Endodermal cell (in vitro differentiated cells): ENCODE data around the gene CYGB. TPM values are rescaled to one million over a fixed set of nuclear protein-coding genes. Genes with fewer than 3 reads are reported as not detected.

Source experiments
- DNase-seq: peaks from one replicate; pipeline ENCODE4 v3.0.0-alpha.2; 2017
- H3K27ac ChIP-seq: 2 replicates; pipeline ENCODE4 v1.5.1; 2013; ENCODE audit warnings: mild to moderate bottlenecking, low read depth, low read length, moderate library complexity
- H3K27me3 ChIP-seq: 2 replicates; pipeline ENCODE4 v1.6.1; 2013; ENCODE audit warnings: mild to moderate bottlenecking, low read length, moderate library complexity; ENCODE audit not compliant: insufficient read depth, control insufficient read depth, poor library complexity, severe bottlenecking
- H3K36me3 ChIP-seq: 2 replicates; pipeline ENCODE4 v1.7.0; 2013; ENCODE audit warnings: mild to moderate bottlenecking, low read length, moderate library complexity; ENCODE audit not compliant: control insufficient read depth, insufficient read depth
- H3K4me1 ChIP-seq: one replicate; pipeline ENCODE4 v1.7.0; 2013; ENCODE audit warnings: low read length; ENCODE audit not compliant: control insufficient read depth, insufficient read depth
- H3K4me3 ChIP-seq: 2 replicates; pipeline ENCODE4 v1.5.1; 2013; ENCODE audit warnings: mild to moderate bottlenecking, low read length, moderate library complexity
- H3K9ac ChIP-seq: 2 replicates; pipeline ENCODE4 v1.6.1; 2013; ENCODE audit warnings: mild to moderate bottlenecking, low read length, moderate library complexity; ENCODE audit not compliant: poor library complexity, severe bottlenecking; ENCODE audit errors: extremely low read depth
- H3K9me3 ChIP-seq: 2 replicates; pipeline ENCODE4 v1.6.1; 2013; ENCODE audit warnings: mild to moderate bottlenecking, low read length, moderate library complexity; ENCODE audit not compliant: control insufficient read depth
- H3K27ac Mint-ChIP-seq: 2 replicates; pipeline ENCODE4 v1.8.0; 2020; ENCODE audit warnings: mixed read lengths
- H3K27me3 Mint-ChIP-seq: 2 replicates; pipeline ENCODE4 v1.8.0; 2021; ENCODE audit warnings: mild to moderate bottlenecking, mixed read lengths; ENCODE audit not compliant: insufficient read depth
- H3K36me3 Mint-ChIP-seq: 2 replicates; pipeline ENCODE4 v1.8.0; 2020; ENCODE audit warnings: low read depth, mixed read lengths
- H3K4me1 Mint-ChIP-seq: 2 replicates; pipeline ENCODE4 v1.8.0; 2020; ENCODE audit warnings: mixed read lengths
- H3K4me3 Mint-ChIP-seq: 2 replicates; pipeline ENCODE4 v1.8.0; 2020; ENCODE audit warnings: mild to moderate bottlenecking, moderate library complexity, mixed read lengths
- H3K9me3 Mint-ChIP-seq: 2 replicates; pipeline ENCODE4 v1.8.0; 2020; ENCODE audit warnings: mild to moderate bottlenecking, mixed read lengths
- WGBS, 2 experiments: methylation state at CpG; one replicate each; pipeline versions ENCODE4 v1.1.5 to v1.1.7; 2013; ENCODE audit warnings: missing lambda C conversion rate in 2 of 2, mixed read lengths in 1 of 2; ENCODE audit not compliant: insufficient coverage in 1 of 2, insufficient read length in 1 of 2; 5-methylcytosine and 5-hydroxymethylcytosine counted together
- total RNA-seq, 2 donors: library from RNA; stranded (reverse); fragmentation: NEBNext Ultra II Directional in 1 of 2; extraction: Animal tissue kit (Norgen Biotek cat#: 25700) in 1 of 2; gene quantifications; 2 replicates in 1 of 2; 3 replicates in 1 of 2; pipeline ENCODE4 v1.2.1, GENCODE V29; 2021
- TF ChIP-seq, protein P1 (sequence below): fragments of 200-600 bp; sonication (generic); conservative IDR thresholded peaks from 2 replicates; pipeline ENCODE4 v1.5.0; 2021; ENCODE audit warnings: antibody characterized with exemption, mild to moderate bottlenecking

The CYGB gene
- total RNA-seq, 2 donors from 2014 or later: 2.0 to 3.4 TPM

DNA sequence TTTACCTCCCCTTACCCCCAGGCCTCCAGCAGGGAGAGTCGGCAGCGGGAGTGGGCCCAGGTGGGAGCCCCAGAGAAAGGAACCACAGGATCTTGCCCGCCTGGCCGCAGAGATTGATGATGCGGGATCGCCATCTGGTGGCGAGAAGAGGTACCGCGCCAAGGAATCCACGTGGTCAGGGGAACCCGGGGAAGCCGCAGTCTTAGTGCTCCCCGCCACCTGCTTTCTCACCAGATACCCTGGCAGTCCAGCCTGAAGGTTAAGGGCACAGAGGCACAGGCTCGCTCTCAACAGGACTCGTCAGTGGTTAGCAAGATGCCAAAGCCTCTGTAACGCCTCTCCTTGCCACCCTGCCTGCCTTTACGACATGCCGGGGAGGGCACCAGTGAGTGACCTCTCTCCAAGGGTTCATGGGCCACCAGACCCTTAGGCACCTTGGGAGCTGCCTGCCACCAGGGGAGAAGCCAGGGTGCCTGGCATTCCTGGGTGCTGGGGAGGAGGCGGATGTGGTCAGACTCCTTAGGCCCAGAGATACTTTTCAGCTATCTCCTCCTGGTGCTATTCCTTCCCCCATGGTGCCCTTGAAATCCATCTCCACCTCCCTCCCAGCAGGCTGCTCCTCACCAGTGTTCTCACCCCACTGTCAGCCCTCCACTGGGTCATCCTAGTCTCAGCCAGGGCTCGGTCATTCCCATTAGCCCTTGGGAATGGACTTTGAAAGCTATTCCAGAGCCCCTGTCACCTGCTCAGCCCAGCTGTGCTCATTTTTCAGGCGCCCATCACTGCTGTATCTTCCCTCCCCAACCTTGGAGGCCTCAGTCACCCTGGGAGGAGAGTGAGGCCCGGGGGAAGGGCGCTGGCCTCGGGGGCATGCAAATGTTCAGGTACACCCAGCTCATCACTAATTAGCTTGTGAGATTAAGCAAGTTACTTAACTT is 30.8 kb downstream of the CYGB start:
- H3K9me3 Mint-ChIP-seq: no peaks in the 10 kb centered on the region
- WGBS, 2 experiments: 30 to 35% methylated on average over 18 to 24 of the region's 24 CpGs

DNA sequence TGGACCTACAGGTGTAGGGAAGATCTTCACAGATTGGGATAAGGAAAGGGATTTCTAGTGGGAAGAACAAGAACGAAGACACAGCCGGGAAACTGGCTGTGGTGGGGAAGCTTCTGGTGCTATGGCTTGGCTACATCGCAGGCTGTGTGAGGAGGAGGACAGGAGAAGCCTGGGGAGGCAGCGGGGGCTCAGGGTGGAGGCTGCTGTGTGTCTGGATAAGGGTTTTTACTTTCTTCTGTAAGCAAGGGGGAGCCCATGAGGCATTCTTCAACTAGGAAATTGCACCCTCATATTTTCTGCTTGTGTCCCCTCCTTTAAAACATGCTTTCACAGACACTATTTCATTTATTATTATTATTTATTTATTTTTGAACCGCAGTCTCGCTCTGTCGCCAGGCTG is 33.4 kb downstream of the CYGB start:
- H3K27me3 Mint-ChIP-seq: peaks cover 22% of the 10 kb centered on the region
- TF ChIP-seq, protein P1, sequence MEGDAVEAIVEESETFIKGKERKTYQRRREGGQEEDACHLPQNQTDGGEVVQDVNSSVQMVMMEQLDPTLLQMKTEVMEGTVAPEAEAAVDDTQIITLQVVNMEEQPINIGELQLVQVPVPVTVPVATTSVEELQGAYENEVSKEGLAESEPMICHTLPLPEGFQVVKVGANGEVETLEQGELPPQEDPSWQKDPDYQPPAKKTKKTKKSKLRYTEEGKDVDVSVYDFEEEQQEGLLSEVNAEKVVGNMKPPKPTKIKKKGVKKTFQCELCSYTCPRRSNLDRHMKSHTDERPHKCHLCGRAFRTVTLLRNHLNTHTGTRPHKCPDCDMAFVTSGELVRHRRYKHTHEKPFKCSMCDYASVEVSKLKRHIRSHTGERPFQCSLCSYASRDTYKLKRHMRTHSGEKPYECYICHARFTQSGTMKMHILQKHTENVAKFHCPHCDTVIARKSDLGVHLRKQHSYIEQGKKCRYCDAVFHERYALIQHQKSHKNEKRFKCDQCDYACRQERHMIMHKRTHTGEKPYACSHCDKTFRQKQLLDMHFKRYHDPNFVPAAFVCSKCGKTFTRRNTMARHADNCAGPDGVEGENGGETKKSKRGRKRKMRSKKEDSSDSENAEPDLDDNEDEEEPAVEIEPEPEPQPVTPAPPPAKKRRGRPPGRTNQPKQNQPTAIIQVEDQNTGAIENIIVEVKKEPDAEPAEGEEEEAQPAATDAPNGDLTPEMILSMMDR: peak; percentile 45
- H3K9ac ChIP-seq: no peak overlapping the region
- no peaks in the 10 kb centered on the region for H3K36me3 Mint-ChIP-seq
- 71 to 88% methylated on average over 5 to 6 of the region's 7 CpGs for WGBS, 2 experiments
- DNase-seq: no peak
- H3K4me3 Mint-ChIP-seq: no peak overlapping the region
- H3K9me3 Mint-ChIP-seq: no peaks in the 10 kb centered on the region
- no peaks in the 10 kb centered on the region for H3K9me3 ChIP-seq
- H3K27ac ChIP-seq: no peak overlapping the region
- H3K36me3 ChIP-seq: no peaks in the 10 kb centered on the region
- peaks cover 30% of the 10 kb centered on the region for H3K4me1 Mint-ChIP-seq
- no peaks in the 10 kb centered on the region for H3K4me1 ChIP-seq
- no peak overlapping the region for H3K4me3 ChIP-seq
- no peak overlapping the region for H3K27ac Mint-ChIP-seq
- no peaks in the 10 kb centered on the region for H3K27me3 ChIP-seq

More for the DNA sequence above, 30.8 kb downstream of the CYGB start:
- Histone ChIP-seq H3K9me3 (no peaks in the 10 kb centered on the region), H3K27ac (no peak overlapping the region), H3K36me3 (no peaks in the 10 kb centered on the region), H3K4me3 (no peak overlapping the region), H3K27me3 (no peaks in the 10 kb centered on the region), H3K4me1 (no peaks in the 10 kb centered on the region), H3K9ac (no peak overlapping the region)
- peaks cover 26% of the 10 kb centered on the region for H3K27me3 Mint-ChIP-seq
- H3K27ac Mint-ChIP-seq: no peak overlapping the region
- peak; percentile 99 for DNase-seq
- no peak overlapping the region for H3K4me3 Mint-ChIP-seq
- no peaks in the 10 kb centered on the region for H3K36me3 Mint-ChIP-seq
- H3K4me1 Mint-ChIP-seq: peaks cover 13% of the 10 kb centered on the region
- TF ChIP-seq, protein P1: peak; percentile 95

DNA sequence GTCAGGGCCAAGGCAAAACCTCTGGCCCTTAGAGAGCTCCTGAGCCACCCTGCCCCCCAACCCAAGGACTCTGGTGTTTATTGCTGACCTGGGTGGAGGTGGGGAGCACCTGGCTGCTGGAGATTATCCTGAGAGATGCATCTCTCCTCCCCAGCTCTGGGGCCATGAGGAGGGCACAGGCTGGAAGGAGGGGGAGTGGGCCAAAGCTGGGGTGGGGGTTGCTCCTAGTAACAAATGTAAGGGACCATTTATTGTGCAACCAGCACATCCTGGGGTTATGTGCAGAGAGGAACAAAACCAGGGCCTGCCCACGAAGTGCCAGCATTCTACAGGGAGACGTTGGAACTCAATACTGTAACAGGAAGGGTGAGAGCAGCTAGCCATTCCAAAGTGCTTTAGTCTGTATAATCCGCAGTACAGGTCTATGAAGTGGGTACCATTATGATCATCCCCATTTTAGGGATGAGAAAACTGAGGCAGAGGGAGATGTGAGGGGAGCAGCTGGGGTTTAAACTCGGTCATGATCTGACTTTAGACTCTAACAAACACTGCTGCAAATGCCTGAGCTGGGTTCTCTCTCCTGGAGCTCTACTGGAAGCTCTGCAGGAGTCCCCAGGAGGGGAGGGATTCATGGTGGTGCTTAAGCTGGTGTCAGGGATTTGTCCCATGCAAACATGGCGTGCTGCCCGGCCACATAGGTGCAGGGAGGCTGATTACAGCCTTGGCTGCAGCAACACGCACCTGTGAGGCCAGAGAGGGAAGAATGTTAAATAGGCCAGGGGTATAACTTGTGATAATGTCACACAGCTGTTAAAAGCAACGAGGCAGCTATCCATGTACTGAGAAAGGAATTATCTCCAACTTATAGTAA is 34.9 kb downstream of the CYGB start:
- no peak for DNase-seq
- no peaks in the 10 kb centered on the region for H3K36me3 Mint-ChIP-seq
- WGBS, 2 experiments: 87 to 94% methylated on average over 3 to 7 of the region's 8 CpGs
- H3K27me3 Mint-ChIP-seq: peaks cover 9% of the 10 kb centered on the region
- H3K9me3 ChIP-seq: no peaks in the 10 kb centered on the region
- no peak overlapping the region for H3K4me3 ChIP-seq
- no peak overlapping the region for H3K27ac ChIP-seq
- no peaks in the 10 kb centered on the region for H3K27me3 ChIP-seq
- peak overlapping the region; percentile 46 for H3K27ac Mint-ChIP-seq
- no peaks in the 10 kb centered on the region for H3K4me1 ChIP-seq
- H3K4me3 Mint-ChIP-seq: peak overlapping the region; percentile 78
- H3K36me3 ChIP-seq: no peaks in the 10 kb centered on the region
- H3K9ac ChIP-seq: no peak overlapping the region
- TF ChIP-seq, protein P1: no peak
- H3K9me3 Mint-ChIP-seq: no peaks in the 10 kb centered on the region
- peaks cover 44% of the 10 kb centered on the region for H3K4me1 Mint-ChIP-seq
